GM23338 (cell line): ENCODE measurements around the gene RNF44. TPM values are rescaled to one million over a fixed set of nuclear protein-coding genes. Genes with fewer than 3 reads are reported as not detected.

Experiments
- ATAC-seq: fragments of 200-7000 bp; cut with Tn5 transposase; 3 replicates; pipeline ENCODE4 v1.9.1; 2020
- DNase-seq: peaks from one replicate; pipeline ENCODE4 v3.0.0-alpha.2; 2015; ENCODE audit warnings: low spot score
- H2AFZ ChIP-seq: fragments of 200-600 bp; sonication (generic); 2 replicates; pipeline ENCODE4 v1.8.0; 2016; ENCODE audit warnings: antibody characterized with exemption, mild to moderate bottlenecking, moderate library complexity
- H3F3A ChIP-seq: fragments of 200-600 bp; sonication (generic); replicated peaks from 2 replicates; pipeline ENCODE4 v1.8.0; 2017; ENCODE audit warnings: antibody characterized with exemption, mixed run types, low read depth
- H3K27ac ChIP-seq: fragments of 200-600 bp; sonication (generic); 2 replicates; pipeline ENCODE4 v1.6.1; 2016; ENCODE audit warnings: low read depth
- H3K27me3 ChIP-seq: fragments of 200-600 bp; sonication (generic); 2 replicates; pipeline ENCODE4 v1.8.0; 2016; ENCODE audit warnings: mild to moderate bottlenecking, mixed run types, moderate library complexity; ENCODE audit not compliant: insufficient read depth
- H3K36me3 ChIP-seq: fragments of 200-600 bp; sonication (generic); 2 replicates; pipeline ENCODE4 v1.8.0; 2016; ENCODE audit warnings: mild to moderate bottlenecking; ENCODE audit not compliant: insufficient read depth
- H3K4me1 ChIP-seq: fragments of 200-600 bp; sonication (generic); 2 replicates; pipeline ENCODE4 v1.8.0; 2016; ENCODE audit warnings: mild to moderate bottlenecking, moderate library complexity; ENCODE audit not compliant: insufficient read depth
- H3K4me2 ChIP-seq: fragments of 200-600 bp; sonication (generic); 2 replicates; pipeline ENCODE4 v1.7.1; 2017; ENCODE audit warnings: mixed run types
- H3K4me3 ChIP-seq: fragments of 200-600 bp; sonication (generic); 2 replicates; pipeline ENCODE4 v1.6.1; 2016; ENCODE audit warnings: mixed run types
- H3K79me2 ChIP-seq: fragments of 200-600 bp; sonication (generic); replicated peaks from 2 replicates; pipeline ENCODE4 v1.8.0; 2017; ENCODE audit warnings: mild to moderate bottlenecking; ENCODE audit not compliant: insufficient read depth
- H3K9me2 ChIP-seq: fragments of 200-600 bp; sonication (generic); 2 replicates; pipeline ENCODE4 v1.8.0; 2017; ENCODE audit not compliant: insufficient read depth
- H4K20me1 ChIP-seq: fragments of 200-600 bp; sonication (generic); replicated peaks from 2 replicates; pipeline ENCODE4 v1.8.0; 2017; ENCODE audit warnings: mild to moderate bottlenecking; ENCODE audit not compliant: insufficient read depth
- H3K27ac Mint-ChIP-seq: 2 replicates; pipeline ENCODE4 v1.8.0; 2020; ENCODE audit warnings: inconsistent platforms, mild to moderate bottlenecking, moderate library complexity, mixed read lengths
- H3K27me3 Mint-ChIP-seq: 3 replicates; pipeline ENCODE4 v1.8.0; 2022; ENCODE audit warnings: low read depth, mild to moderate bottlenecking, moderate library complexity, mixed read lengths, inconsistent platforms; ENCODE audit not compliant: insufficient read depth, poor library complexity
- H3K36me3 Mint-ChIP-seq: 3 replicates; pipeline ENCODE4 v1.8.0; 2021; ENCODE audit warnings: low read depth, mild to moderate bottlenecking, inconsistent platforms, moderate library complexity, mixed read lengths
- H3K4me1 Mint-ChIP-seq: 3 replicates; pipeline ENCODE4 v1.8.0; 2020; ENCODE audit warnings: mild to moderate bottlenecking, inconsistent platforms, mixed read lengths
- H3K4me3 Mint-ChIP-seq: 3 replicates; pipeline ENCODE4 v1.8.0; 2021; ENCODE audit warnings: moderate library complexity, mild to moderate bottlenecking, inconsistent platforms, mixed read lengths
- H3K9me3 Mint-ChIP-seq: 3 replicates; pipeline ENCODE4 v1.8.0; 2020; ENCODE audit warnings: moderate library complexity, mild to moderate bottlenecking, inconsistent platforms, mixed read lengths
- CREB1 ChIP-seq: fragments of 250-450 bp; sonication (Bioruptor Pico); IDR thresholded peaks from 2 replicates; pipeline ENCODE4 v1.5.0; 2020; ENCODE audit warnings: low read depth, mild to moderate bottlenecking, moderate library complexity
- CTCF ChIP-seq, 2 experiments: fragments of 200-600 bp in 1 of 2; sonication (generic) in 1 of 2; conservative IDR thresholded peaks; 2 replicates each; pipeline versions ENCODE4 v1.5.1 to v1.6.1; 2016 to 2017; ENCODE audit warnings: antibody characterized with exemption in 2 of 2, low read depth in 2 of 2, mild to moderate bottlenecking in 2 of 2, moderate library complexity in 1 of 2
- ETS1 ChIP-seq: IDR thresholded peaks from 2 replicates; pipeline ENCODE4 v1.6.1; 2016; ENCODE audit warnings: antibody characterized with exemption
- EZH2 ChIP-seq: fragments of 200-600 bp; sonication (generic); IDR thresholded peaks from one replicate; pipeline ENCODE4 v1.8.0; 2017; ENCODE audit warnings: antibody characterized with exemption, mild to moderate bottlenecking, low read depth; ENCODE audit not compliant: unreplicated experiment
- EZH2phosphoT487 ChIP-seq: fragments of 200-600 bp; sonication (generic); IDR thresholded peaks from one replicate; pipeline ENCODE4 v1.8.1; 2018; ENCODE audit warnings: antibody characterized with exemption; ENCODE audit not compliant: unreplicated experiment
- JUNB ChIP-seq: IDR thresholded peaks from one replicate; pipeline ENCODE4 v1.6.1; 2016; ENCODE audit warnings: antibody characterized with exemption; ENCODE audit not compliant: unreplicated experiment
- NANOG ChIP-seq: IDR thresholded peaks from 2 replicates; pipeline ENCODE4 v1.6.1; 2016; ENCODE audit warnings: antibody characterized with exemption, borderline replicate concordance
- POLR2AphosphoS5 ChIP-seq: IDR thresholded peaks from 2 replicates; pipeline ENCODE4 v1.6.1; 2016; ENCODE audit warnings: antibody characterized with exemption, low read depth
- REST ChIP-seq: IDR thresholded peaks from one replicate; pipeline ENCODE4 v1.6.1; 2018; ENCODE audit warnings: antibody characterized with exemption; ENCODE audit not compliant: unreplicated experiment
- STAT1 ChIP-seq: IDR thresholded peaks from one replicate; pipeline ENCODE4 v1.6.1; 2016; ENCODE audit warnings: antibody characterized with exemption; ENCODE audit not compliant: unreplicated experiment
- ZNF114 ChIP-seq: fragments of 250-450 bp; sonication (Bioruptor Pico); IDR thresholded peaks from 2 replicates; pipeline ENCODE4 v1.5.0; 2020; ENCODE audit warnings: mild to moderate bottlenecking, moderate library complexity
- ZNF331 ChIP-seq: fragments of 250-450 bp; sonication (Bioruptor Pico); IDR thresholded peaks from 2 replicates; pipeline ENCODE4 v1.5.0; 2020; ENCODE audit warnings: low read depth, mild to moderate bottlenecking, moderate library complexity
- ZNF462 ChIP-seq: fragments of 250-450 bp; sonication (Bioruptor Pico); IDR thresholded peaks from 2 replicates; pipeline ENCODE4 v1.5.0; 2020; ENCODE audit warnings: mild to moderate bottlenecking, moderate library complexity
- polyA plus RNA-seq: library from polyadenylated mRNA; unstranded; fragments of >200 nt; fragmentation: Nextera tagmentation; extraction: Ambion mirVana; gene quantifications from 2 replicates; pipeline ENCODE4 v1.2.1, GENCODE V29; 2016
- total RNA-seq: library from RNA; depleted of rRNA; stranded (reverse); fragments of >200 nt; shearing (Covaris generic); gene quantifications from 2 replicates; pipeline ENCODE4 v1.2.3, GENCODE V29; 2014

Gene RNF44
- total and polyA plus RNA-seq, 2 experiments from 2014 or later = 56.7 to 104 TPM

GRCh38 chr5:176552332-176552869 lies 15.2 kb upstream of the RNF44 start:
- no peaks in the 10 kb centered on the region for H3K36me3 Mint-ChIP-seq
- Histone ChIP-seq H3K36me3 (no peaks in the 10 kb centered on the region), H3K4me3 (no peak overlapping the region), H3F3A (no peaks in the 10 kb centered on the region), H3K4me2 (no peak overlapping the region), H3K27ac (no peak overlapping the region), H3K79me2 (no peaks in the 10 kb centered on the region), H3K9me2 (no peaks in the 10 kb centered on the region), H3K4me1 (no peaks in the 10 kb centered on the region), H4K20me1 (no peaks in the 10 kb centered on the region), H2AFZ (no peak overlapping the region), H3K27me3 (no peaks in the 10 kb centered on the region)
- TF ChIP-seq ZNF114 (CRISPR knock-in tag) (no peak), JUNB (no peak), NANOG (no peak), EZH2phosphoT487 (no peak), CTCF (conservative IDR thresholded peaks at IDR 0.05; ENCODE audit: low read depth in 2 of 2) (no peak), REST (no peak), ETS1 (no peak), POLR2AphosphoS5 (no peak), ZNF331 (CRISPR knock-in tag) (no peak), STAT1 (no peak), EZH2 (no peak), ZNF462 (CRISPR knock-in tag) (no peak), CREB1 (no peak)
- H3K27me3 Mint-ChIP-seq = peaks cover 8% of the 10 kb centered on the region
- no peaks in the 10 kb centered on the region for H3K9me3 Mint-ChIP-seq
- no peak overlapping the region for H3K27ac Mint-ChIP-seq
- DNase-seq (no peak), ATAC-seq (no peak)
- no peak overlapping the region; the same call in 2 of the 3 replicates for H3K4me3 Mint-ChIP-seq
- peaks cover 14% of the 10 kb centered on the region for H3K4me1 Mint-ChIP-seq
